Measurements from ENCODE around the gene ANKRD26. TPM values are rescaled to one million over a fixed set of nuclear protein-coding genes. Genes with fewer than 3 reads are reported as not detected.

The ANKRD26 gene
- total RNA-seq, 1 experiment from 2014 or later, result 16.3 TPM

- H3K9me2 ChIP-seq (replicated peaks; ENCODE audit: insufficient read depth, low read length), result no peaks in the 10 kb centered on the region
- H3K27ac ChIP-seq (ENCODE audit: low read length), result peak overlapping the region; percentile 27; the same call in 1 of the 2 replicates
- H3K4me1 ChIP-seq (ENCODE audit: low read length), result peaks cover 28% of the 10 kb centered on the region
- peak; percentile 64 for DNase-seq
- peak overlapping the region; percentile 94 for H3K4me2 ChIP-seq (ENCODE audit: low read depth, low read length, poor library complexity, severe bottlenecking)
- no peaks in the 10 kb centered on the region for H3K9me3 ChIP-seq (ENCODE audit: low read length)
- peak overlapping the region; percentile 75 for H3K4me3 ChIP-seq (ENCODE audit: low read length)
- H3K9ac ChIP-seq (ENCODE audit: low read length), result peak overlapping the region; percentile 86
- peaks cover 28% of the 10 kb centered on the region for H3K79me2 ChIP-seq (ENCODE audit: low read length)
- H3K36me3 ChIP-seq (ENCODE audit: insufficient read depth, low read length), result no peaks in the 10 kb centered on the region
- no peaks in the 10 kb centered on the region for H4K20me1 ChIP-seq (ENCODE audit: insufficient read depth, low read depth, low read length)
- H3K27me3 ChIP-seq (ENCODE audit: low read length), result no peaks in the 10 kb centered on the region
- peak overlapping the region; percentile 65 for H2AFZ ChIP-seq (ENCODE audit: low read length)
These were observed 586 bp upstream of the ANKRD26 start for GRCh38 chr10:27100813-27101347.

GRCh38 chr10:27099448-27099847 is 846 bp downstream of the ANKRD26 start:
- Histone ChIP-seq H4K20me1 (ENCODE audit: insufficient read depth, low read depth, low read length) (no peaks in the 10 kb centered on the region), H3K9me2 (replicated peaks; ENCODE audit: insufficient read depth, low read length) (no peaks in the 10 kb centered on the region), H2AFZ (ENCODE audit: low read length) (no peak overlapping the region), H3K27me3 (ENCODE audit: low read length) (no peaks in the 10 kb centered on the region), H3K9ac (ENCODE audit: low read length) (peak overlapping the region; percentile 86), H3K9me3 (ENCODE audit: low read length) (no peaks in the 10 kb centered on the region), H3K36me3 (ENCODE audit: insufficient read depth, low read length) (peaks cover 5% of the 10 kb centered on the region; the same call in 1 of the 2 replicates), H3K79me2 (ENCODE audit: low read length) (peaks cover 42% of the 10 kb centered on the region), H3K4me2 (ENCODE audit: low read depth, low read length, poor library complexity, severe bottlenecking) (peak overlapping the region; percentile 94), H3K4me1 (ENCODE audit: low read length) (peaks cover 29% of the 10 kb centered on the region), H3K27ac (ENCODE audit: low read length) (peak overlapping the region; percentile 61; the same call in 1 of the 2 replicates), H3K4me3 (ENCODE audit: low read length) (peak overlapping the region; percentile 75)
- DNase-seq, result no peak

- H3K9ac ChIP-seq (ENCODE audit: low read length), result no peak overlapping the region
- no peak for DNase-seq
- H3K27ac ChIP-seq (ENCODE audit: low read length), result no peak overlapping the region
- no peaks in the 10 kb centered on the region for H3K4me1 ChIP-seq (ENCODE audit: low read length)
- no peaks in the 10 kb centered on the region for H3K9me3 ChIP-seq (ENCODE audit: low read length)
- H3K4me3 ChIP-seq (ENCODE audit: low read length), result no peak overlapping the region
- H3K36me3 ChIP-seq (ENCODE audit: insufficient read depth, low read length), result peaks cover 45% of the 10 kb centered on the region; the same call in 1 of the 2 replicates
- H2AFZ ChIP-seq (ENCODE audit: low read length), result no peak overlapping the region
- 0 out of 2 replicates have a peak, but pooled peaks cover 8% of the 10 kb centered on the region for H3K79me2 ChIP-seq (ENCODE audit: low read length)
- H4K20me1 ChIP-seq (ENCODE audit: insufficient read depth, low read depth, low read length), result no peaks in the 10 kb centered on the region
- no peaks in the 10 kb centered on the region for H3K9me2 ChIP-seq (replicated peaks; ENCODE audit: insufficient read depth, low read length)
- no peaks in the 10 kb centered on the region for H3K27me3 ChIP-seq (ENCODE audit: low read length)
- H3K4me2 ChIP-seq (ENCODE audit: low read depth, low read length, poor library complexity, severe bottlenecking), result no peak overlapping the region
These were observed 11.9 kb downstream of the ANKRD26 start for GRCh38 chr10:27088119-27089044.

- peaks cover 80% of the 10 kb centered on the region for H3K79me2 ChIP-seq (ENCODE audit: low read length)
- H3K27me3 ChIP-seq (ENCODE audit: low read length), result no peaks in the 10 kb centered on the region
- no peak overlapping the region for H3K27ac ChIP-seq (ENCODE audit: low read length)
- H4K20me1 ChIP-seq (ENCODE audit: insufficient read depth, low read depth, low read length), result no peaks in the 10 kb centered on the region
- H3K4me3 ChIP-seq (ENCODE audit: low read length), result no peak overlapping the region
- no peaks in the 10 kb centered on the region for H3K9me2 ChIP-seq (replicated peaks; ENCODE audit: insufficient read depth, low read length)
- peaks cover 68% of the 10 kb centered on the region for H3K36me3 ChIP-seq (ENCODE audit: insufficient read depth, low read length)
- no peak overlapping the region for H3K9ac ChIP-seq (ENCODE audit: low read length)
- no peak overlapping the region for H2AFZ ChIP-seq (ENCODE audit: low read length)
- no peak overlapping the region for H3K4me2 ChIP-seq (ENCODE audit: low read depth, low read length, poor library complexity, severe bottlenecking)
- H3K9me3 ChIP-seq (ENCODE audit: low read length), result no peaks in the 10 kb centered on the region
- DNase-seq, result no peak
- no peaks in the 10 kb centered on the region for H3K4me1 ChIP-seq (ENCODE audit: low read length)
These were observed 27.7 kb downstream of the ANKRD26 start for GRCh38 chr10:27072436-27073114.

GRCh38 chr10:27068217-27068891 is 31.9 kb downstream of the ANKRD26 start:
- no peak for DNase-seq
- Histone ChIP-seq H3K4me1 (ENCODE audit: low read length) (no peaks in the 10 kb centered on the region), H3K79me2 (ENCODE audit: low read length) (peaks cover 46% of the 10 kb centered on the region), H3K27me3 (ENCODE audit: low read length) (no peaks in the 10 kb centered on the region), H3K9ac (ENCODE audit: low read length) (no peak overlapping the region), H2AFZ (ENCODE audit: low read length) (no peak overlapping the region), H4K20me1 (ENCODE audit: insufficient read depth, low read depth, low read length) (no peaks in the 10 kb centered on the region), H3K4me2 (ENCODE audit: low read depth, low read length, poor library complexity, severe bottlenecking) (no peak overlapping the region), H3K36me3 (ENCODE audit: insufficient read depth, low read length) (peaks cover 46% of the 10 kb centered on the region), H3K27ac (ENCODE audit: low read length) (no peak overlapping the region), H3K9me2 (replicated peaks; ENCODE audit: insufficient read depth, low read length) (no peaks in the 10 kb centered on the region), H3K4me3 (ENCODE audit: low read length) (no peak overlapping the region), H3K9me3 (ENCODE audit: low read length) (no peaks in the 10 kb centered on the region)

GRCh38 chr10:27065084-27065483 is 35.2 kb downstream of the ANKRD26 start:
- H3K9me2 ChIP-seq (replicated peaks; ENCODE audit: insufficient read depth, low read length), result no peaks in the 10 kb centered on the region
- no peak for DNase-seq
- no peaks in the 10 kb centered on the region for H3K4me1 ChIP-seq (ENCODE audit: low read length)
- H3K27me3 ChIP-seq (ENCODE audit: low read length), result no peaks in the 10 kb centered on the region
- H4K20me1 ChIP-seq (ENCODE audit: insufficient read depth, low read depth, low read length), result no peaks in the 10 kb centered on the region
- no peak overlapping the region for H3K4me2 ChIP-seq (ENCODE audit: low read depth, low read length, poor library complexity, severe bottlenecking)
- H3K4me3 ChIP-seq (ENCODE audit: low read length), result no peak overlapping the region
- H3K9ac ChIP-seq (ENCODE audit: low read length), result no peak overlapping the region
- no peaks in the 10 kb centered on the region for H3K9me3 ChIP-seq (ENCODE audit: low read length)
- no peak overlapping the region for H2AFZ ChIP-seq (ENCODE audit: low read length)
- H3K27ac ChIP-seq (ENCODE audit: low read length), result no peak overlapping the region
- H3K36me3 ChIP-seq (ENCODE audit: insufficient read depth, low read length), result peaks cover 25% of the 10 kb centered on the region
- H3K79me2 ChIP-seq (ENCODE audit: low read length), result peaks cover 23% of the 10 kb centered on the region

- no peak overlapping the region for H3K4me2 ChIP-seq (ENCODE audit: low read depth, low read length, poor library complexity, severe bottlenecking)
- no peak overlapping the region for H3K9ac ChIP-seq (ENCODE audit: low read length)
- no peaks in the 10 kb centered on the region for H3K9me3 ChIP-seq (ENCODE audit: low read length)
- no peaks in the 10 kb centered on the region for H4K20me1 ChIP-seq (ENCODE audit: insufficient read depth, low read depth, low read length)
- no peak for DNase-seq
- H3K79me2 ChIP-seq (ENCODE audit: low read length), result no peaks in the 10 kb centered on the region
- peaks cover 24% of the 10 kb centered on the region for H3K36me3 ChIP-seq (ENCODE audit: insufficient read depth, low read length)
- no peak overlapping the region for H3K27ac ChIP-seq (ENCODE audit: low read length)
- H3K4me1 ChIP-seq (ENCODE audit: low read length), result peaks cover 16% of the 10 kb centered on the region
- H3K9me2 ChIP-seq (replicated peaks; ENCODE audit: insufficient read depth, low read length), result no peaks in the 10 kb centered on the region
- H3K4me3 ChIP-seq (ENCODE audit: low read length), result no peak overlapping the region
- no peak overlapping the region for H2AFZ ChIP-seq (ENCODE audit: low read length)
- H3K27me3 ChIP-seq (ENCODE audit: low read length), result no peaks in the 10 kb centered on the region
These were observed 47.6 kb downstream of the ANKRD26 start for GRCh38 chr10:27052656-27053055.
